Sciatic nerve (tissue), 1 donor: ENCODE results near the gene MBTPS1. TPM values are rescaled to one million over a fixed set of nuclear protein-coding genes. Genes with fewer than 3 reads are reported as not detected.

Source experiments
- total RNA-seq: library from RNA; stranded (reverse); fragmentation: NEBNext Ultra II Directional; extraction: Animal tissue kit (Norgen Biotek cat#: 25700); gene quantifications from one replicate; pipeline ENCODE4 v1.2.1, GENCODE V29; 2021
- donor health status: DM: no; HTN: no; CAD: no.

MBTPS1 gene
- total RNA-seq, 1 donor from 2014 or later, result 91.1 TPM

Other genes starting within 250 kb of the MBTPS1 start
- gene MLYCD, start 217.8 kb downstream of the MBTPS1 start, total RNA-seq, result 8.2 TPM
- 11.5 TPM for gene OSGIN1, start 163.7 kb downstream of the MBTPS1 start, total RNA-seq
- 0.80 TPM for gene NECAB2, start 148.7 kb downstream of the MBTPS1 start, total RNA-seq
- gene SLC38A8, start 74.1 kb downstream of the MBTPS1 start, total RNA-seq, result not detected
- 31.3 TPM for gene HSDL1, start 28.2 kb upstream of the MBTPS1 start, total RNA-seq
- gene DNAAF1, start 28.4 kb upstream of the MBTPS1 start, total RNA-seq, result 1.4 TPM
- gene TAF1C, start 70.1 kb upstream of the MBTPS1 start, total RNA-seq, result 43.2 TPM
- not detected for gene ADAD2, start 74.2 kb upstream of the MBTPS1 start, total RNA-seq
- not detected for gene KCNG4, start 123.1 kb upstream of the MBTPS1 start, total RNA-seq
- gene WFDC1, start 177.9 kb upstream of the MBTPS1 start, total RNA-seq, result 31.6 TPM